ENCODE measurements around the gene PTTG1IP2. TPM values are rescaled to one million over a fixed set of nuclear protein-coding genes. Genes with fewer than 3 reads are reported as not detected.

Gene PTTG1IP2
- polyA plus RNA-seq (2011; rRNA removed), result not detected in 2 replicates
- not detected in 2 replicates for polyA minus RNA-seq (2011; rRNA and poly(A)+ RNA removed)

GRCh38 chr7:90469554-90469953, at the start of gene PTTG1IP2:
TSS of gene PTTG1IP2 (plus strand) at chr7:90469639. CDS start at chr7:90469787, 148 bp downstream.
- Histone ChIP-seq H3K4me3 (ENCODE audit: low read depth, low read length) (no peak within 1 kb of the TSS), H3K9me3 (ENCODE audit: control insufficient read depth, insufficient read depth, low read length) (peaks cover under 1% of the 10 kb centered on the region; the same call in 1 of the 2 replicates), H3K27ac (ENCODE audit: low read depth, low read length) (no peak within 1 kb of the TSS), H3K27me3 (ENCODE audit: control insufficient read depth, insufficient read depth, low read length) (no peaks in the 10 kb centered on the region)
- DNase-seq (ENCODE audit: low read depth, low spot score), result no peak
- no peak for TF ChIP-seq CTCF (IDR thresholded peaks at IDR 0.05; ENCODE audit: low read depth, low read length)
- ChIA-PET CTCF (no interaction called here), POLR2A (no interaction called here)

GRCh38 chr7:90421651-90422050, 47.8 kb upstream of the PTTG1IP2 start:
- CTCF ChIA-PET, result interaction anchor here (2.1 kb wide), 1 partner anchor 268 kb away, joined by 6 read pairs; the partner anchor contains the start of gene STEAP1
- Histone ChIP-seq H3K27me3 (ENCODE audit: control insufficient read depth, insufficient read depth, low read length) (no peaks in the 10 kb centered on the region), H3K27ac (ENCODE audit: low read depth, low read length) (no peak overlapping the region), H3K4me3 (ENCODE audit: low read depth, low read length) (no peak overlapping the region), H3K9me3 (ENCODE audit: control insufficient read depth, insufficient read depth, low read length) (no peaks in the 10 kb centered on the region)
- no peak for TF ChIP-seq CTCF (IDR thresholded peaks at IDR 0.05; ENCODE audit: low read depth, low read length)
- POLR2A ChIA-PET, result no interaction called here
- no peak for DNase-seq (ENCODE audit: low read depth, low spot score)

GRCh38 chr7:90424720-90425119, 44.7 kb upstream of the PTTG1IP2 start:
- ChIA-PET CTCF (interaction anchor here (0.5 kb wide), 1 partner anchor 99 kb away, joined by 4 read pairs; no protein-coding TSS in a partner anchor), POLR2A (no interaction called here)
- H3K27ac ChIP-seq (ENCODE audit: low read depth, low read length), result no peak overlapping the region
- DNase-seq (ENCODE audit: low read depth, low spot score), result no peak
- H3K4me3 ChIP-seq (ENCODE audit: low read depth, low read length), result no peak overlapping the region
- no peaks in the 10 kb centered on the region for H3K9me3 ChIP-seq (ENCODE audit: control insufficient read depth, insufficient read depth, low read length)
- H3K27me3 ChIP-seq (ENCODE audit: control insufficient read depth, insufficient read depth, low read length), result no peaks in the 10 kb centered on the region
- TF ChIP-seq CTCF (IDR thresholded peaks at IDR 0.05; ENCODE audit: low read depth, low read length), result no peak

- H3K4me3 ChIP-seq (ENCODE audit: low read depth, low read length), result no peak overlapping the region
- CTCF ChIA-PET, result interaction anchor here (1.0 to 5.3 kb wide), 2 partner anchors 80 to 272 kb away, joined by 3 to 83 read pairs; partner anchors contain the start of gene STEAP1
- no peak for TF ChIP-seq CTCF (IDR thresholded peaks at IDR 0.05; ENCODE audit: low read depth, low read length)
- POLR2A ChIA-PET, result no interaction called here
- DNase-seq (ENCODE audit: low read depth, low spot score), result no peak
- no peak overlapping the region for H3K27ac ChIP-seq (ENCODE audit: low read depth, low read length)
- H3K27me3 ChIP-seq (ENCODE audit: control insufficient read depth, insufficient read depth, low read length), result no peaks in the 10 kb centered on the region
- no peaks in the 10 kb centered on the region for H3K9me3 ChIP-seq (ENCODE audit: control insufficient read depth, insufficient read depth, low read length)
Observed at GRCh38 chr7:90425376-90425775, 44.1 kb upstream of the PTTG1IP2 start.

GRCh38 chr7:90430614-90431460, 38.6 kb upstream of the PTTG1IP2 start:
- DNase-seq (ENCODE audit: low read depth, low spot score), result no peak
- peaks cover 19% of the 10 kb centered on the region for H3K9me3 ChIP-seq (ENCODE audit: control insufficient read depth, insufficient read depth, low read length)
- no peaks in the 10 kb centered on the region for H3K27me3 ChIP-seq (ENCODE audit: control insufficient read depth, insufficient read depth, low read length)
- ChIA-PET POLR2A (no interaction called here), CTCF (interaction anchor here (0.6 to 5.3 kb wide), 4 partner anchors 10 to 602 kb away, joined by 3 to 83 read pairs (median 4); partner anchors contain the start of gene STEAP1)
- no peak for TF ChIP-seq CTCF (IDR thresholded peaks at IDR 0.05; ENCODE audit: low read depth, low read length)
- no peak overlapping the region for H3K27ac ChIP-seq (ENCODE audit: low read depth, low read length)
- H3K4me3 ChIP-seq (ENCODE audit: low read depth, low read length), result no peak overlapping the region

All from AG04450 (cell line).